AG04449 (cell line): Measurements from ENCODE around the gene KCNA5.

Experiments used
- CTCF ChIA-PET: fragments of 350-600 bp; formaldehyde crosslinking; extraction: SDS; loops from one replicate; lab custom pipeline; 2021; ENCODE audit warnings: antibody characterized with exemption; lab: Yijun Ruan, JAX
- POLR2A ChIA-PET: fragments of 400-600, 350-600 bp; formaldehyde crosslinking; extraction: SDS; loops from one replicate; lab custom pipeline; 2020; ENCODE audit warnings: antibody characterized with exemption, inconsistent platforms; lab: Yijun Ruan, JAX
- DNase-seq: peaks from one replicate; pipeline ENCODE4 v3.0.0-alpha.2; 2010; ENCODE audit warnings: low read depth, low spot score
- H3K4me3 ChIP-seq: 2 replicates; pipeline ENCODE4 v1.5.1; 2011; ENCODE audit warnings: low read depth, mild to moderate bottlenecking, control low read depth, low read length
- TF ChIP-seq, protein P1 (sequence below): IDR thresholded peaks from one replicate; pipeline ENCODE4 v1.5.1; 2011; ENCODE audit warnings: mild to moderate bottlenecking, moderate library complexity, low read length, control low read depth, inconsistent platforms; ENCODE audit not compliant: insufficient read depth; ENCODE audit errors: missing control alignments

KCNA5 gene

DNA sequence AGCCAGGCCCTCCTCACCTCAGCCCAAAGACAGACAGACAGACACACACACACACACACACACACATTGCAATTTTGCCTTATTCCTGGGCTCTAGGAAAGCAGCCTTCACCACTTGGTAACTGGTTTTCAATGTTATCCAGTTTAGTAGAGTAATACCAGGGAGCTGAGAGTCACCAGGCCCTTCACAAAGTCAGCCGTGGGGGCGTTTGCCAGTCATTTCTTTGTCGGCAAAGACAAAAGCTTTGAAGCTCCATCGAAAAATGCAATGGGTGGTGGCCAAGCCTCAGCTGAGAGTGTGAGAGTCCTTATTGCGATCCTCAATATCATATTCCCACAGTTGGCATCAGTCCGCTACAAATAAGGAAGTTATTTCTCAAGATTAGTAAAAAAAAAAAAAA, 8.1 kb upstream of the KCNA5 start:
- ChIA-PET CTCF (interaction anchor here (3.6 kb wide), 2 partner anchors 12 to 14 kb away, joined by 10 to 24 read pairs; no protein-coding TSS in a partner anchor), POLR2A (no interaction called here)
- no peak for DNase-seq
- no peak overlapping the region for H3K4me3 ChIP-seq
- TF ChIP-seq, protein P1, sequence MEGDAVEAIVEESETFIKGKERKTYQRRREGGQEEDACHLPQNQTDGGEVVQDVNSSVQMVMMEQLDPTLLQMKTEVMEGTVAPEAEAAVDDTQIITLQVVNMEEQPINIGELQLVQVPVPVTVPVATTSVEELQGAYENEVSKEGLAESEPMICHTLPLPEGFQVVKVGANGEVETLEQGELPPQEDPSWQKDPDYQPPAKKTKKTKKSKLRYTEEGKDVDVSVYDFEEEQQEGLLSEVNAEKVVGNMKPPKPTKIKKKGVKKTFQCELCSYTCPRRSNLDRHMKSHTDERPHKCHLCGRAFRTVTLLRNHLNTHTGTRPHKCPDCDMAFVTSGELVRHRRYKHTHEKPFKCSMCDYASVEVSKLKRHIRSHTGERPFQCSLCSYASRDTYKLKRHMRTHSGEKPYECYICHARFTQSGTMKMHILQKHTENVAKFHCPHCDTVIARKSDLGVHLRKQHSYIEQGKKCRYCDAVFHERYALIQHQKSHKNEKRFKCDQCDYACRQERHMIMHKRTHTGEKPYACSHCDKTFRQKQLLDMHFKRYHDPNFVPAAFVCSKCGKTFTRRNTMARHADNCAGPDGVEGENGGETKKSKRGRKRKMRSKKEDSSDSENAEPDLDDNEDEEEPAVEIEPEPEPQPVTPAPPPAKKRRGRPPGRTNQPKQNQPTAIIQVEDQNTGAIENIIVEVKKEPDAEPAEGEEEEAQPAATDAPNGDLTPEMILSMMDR = no peak

DNA sequence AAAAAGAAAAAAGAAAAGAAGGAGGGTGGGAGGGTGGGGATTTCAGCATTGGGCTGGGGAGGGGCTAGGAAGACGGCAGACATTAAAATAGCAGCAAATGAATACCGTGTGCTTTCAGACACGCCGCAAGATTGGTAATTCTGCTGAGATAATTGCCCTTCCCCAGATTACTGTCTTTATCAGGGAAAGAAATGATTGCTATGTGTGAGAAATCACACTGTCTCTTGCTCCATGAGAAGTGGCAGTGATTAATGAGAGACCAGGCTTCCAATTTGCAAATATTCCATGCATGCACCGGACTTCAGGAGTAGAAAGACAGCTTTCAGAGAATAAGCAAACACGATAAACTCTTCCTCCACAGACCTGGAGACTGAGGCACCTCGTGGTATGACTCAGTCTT, 7.6 kb upstream of the KCNA5 start:
- POLR2A ChIA-PET = no interaction called here
- CTCF ChIA-PET = interaction anchor here (1.3 to 3.6 kb wide), 3 partner anchors 12 to 181 kb away, joined by 4 to 24 read pairs (median 10); no protein-coding TSS in a partner anchor
- no peak for DNase-seq
- H3K4me3 ChIP-seq = no peak overlapping the region
- TF ChIP-seq, protein P1 = no peak

DNA sequence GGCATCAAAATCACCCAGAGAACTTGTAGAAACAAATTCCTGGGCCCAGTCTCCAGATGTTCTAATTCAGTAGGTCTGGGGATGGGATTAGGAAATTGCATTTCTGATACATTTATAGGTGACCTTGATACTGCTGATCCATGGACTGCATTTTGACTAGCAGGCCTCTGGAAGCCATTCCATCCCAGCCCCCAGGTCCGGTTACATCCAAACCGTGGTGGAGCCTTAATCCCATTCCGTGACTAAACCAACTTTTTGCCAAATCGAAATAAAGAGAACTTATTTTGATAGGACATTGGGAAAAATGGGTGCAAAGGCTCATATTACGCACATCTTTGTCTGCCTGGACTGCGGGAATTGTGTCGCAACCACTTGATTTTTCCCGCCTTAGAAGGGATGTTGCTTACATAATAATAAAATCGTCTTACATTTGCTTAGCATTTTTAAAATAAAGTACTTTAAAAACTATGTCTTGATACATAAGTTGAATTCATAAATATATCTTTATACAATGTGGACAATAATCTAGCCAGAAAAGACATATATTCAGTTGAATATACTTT, 5.8 kb upstream of the KCNA5 start:
- POLR2A ChIA-PET = no interaction called here
- CTCF ChIA-PET = interaction anchor here (1.2 kb wide), 1 partner anchor 14 kb away, joined by 4 read pairs; no protein-coding TSS in a partner anchor
- TF ChIP-seq, protein P1 = no peak
- DNase-seq = no peak
- no peak overlapping the region for H3K4me3 ChIP-seq

DNA sequence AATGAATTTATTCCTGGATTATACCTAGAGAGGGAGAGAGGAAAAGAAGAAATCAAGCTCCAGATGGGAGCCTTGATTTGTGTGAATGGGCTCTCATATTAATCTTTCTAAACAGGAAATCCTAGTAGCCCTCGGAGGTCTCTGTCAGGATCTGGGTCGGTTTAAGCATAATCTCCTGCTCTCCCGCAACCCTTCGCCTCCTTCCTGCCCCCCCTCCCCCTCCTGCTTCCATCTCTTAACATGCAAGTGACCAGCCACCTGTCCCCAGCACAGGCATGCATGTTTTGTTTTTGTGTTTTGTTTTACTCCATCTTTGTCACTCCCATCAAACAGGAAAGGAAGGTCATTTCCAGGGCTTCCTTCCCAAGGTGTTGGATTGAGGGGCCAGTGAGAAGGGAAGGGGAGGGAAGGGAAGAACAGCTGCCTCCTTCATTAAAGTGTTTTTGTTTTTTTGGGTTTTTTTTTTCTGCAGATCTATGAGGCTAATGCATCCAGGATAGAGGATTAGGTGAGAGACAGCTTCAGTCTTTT, 4.8 kb upstream of the KCNA5 start:
- ChIA-PET CTCF (interaction anchor here (0.7 kb wide), 1 partner anchor 9 kb away, joined by 3 read pairs; no protein-coding TSS in a partner anchor), POLR2A (no interaction called here)
- no peak overlapping the region for H3K4me3 ChIP-seq
- no peak for DNase-seq
- TF ChIP-seq, protein P1 = no peak

DNA sequence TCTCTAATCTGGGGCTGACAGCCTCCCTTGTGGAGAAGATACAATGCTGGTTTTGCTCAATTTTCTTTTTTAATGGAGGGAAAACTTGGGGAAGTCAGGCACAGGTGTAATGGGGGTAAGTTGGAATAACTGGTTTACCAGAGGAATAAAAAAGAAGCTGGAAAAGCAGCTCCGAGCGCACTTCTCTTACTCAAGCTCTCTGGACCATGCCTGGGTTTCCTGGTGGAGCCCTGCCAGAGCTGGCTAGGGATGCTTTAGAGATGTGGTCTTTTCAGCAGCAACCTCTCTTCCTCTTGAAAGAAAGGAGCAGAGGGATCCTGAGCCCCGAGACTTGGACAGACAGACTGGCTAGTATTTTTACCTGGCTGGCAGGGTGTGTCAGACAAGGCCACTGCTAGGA, 3.9 kb upstream of the KCNA5 start:
- TF ChIP-seq, protein P1 = no peak
- H3K4me3 ChIP-seq = no peak overlapping the region
- ChIA-PET POLR2A (no interaction called here), CTCF (no interaction called here)
- no peak for DNase-seq

DNA sequence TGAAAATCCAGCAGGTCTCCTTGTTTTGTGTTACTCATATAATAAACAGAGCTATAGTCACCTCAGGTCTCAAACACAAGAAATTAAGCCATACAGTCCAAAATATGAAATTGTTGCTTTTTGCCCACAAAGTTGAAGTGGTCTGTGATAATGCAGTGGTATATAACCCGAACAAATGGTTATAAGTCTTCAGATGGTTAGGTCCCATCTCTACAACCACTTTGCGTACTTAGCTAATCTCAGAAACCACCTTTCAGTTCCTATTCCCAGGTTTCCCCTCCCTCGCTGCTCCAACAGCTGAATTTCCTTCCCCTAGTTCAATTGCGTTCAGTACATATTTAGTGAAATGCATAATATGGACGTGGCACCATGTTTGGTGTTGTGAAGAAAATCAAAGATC, 3.3 kb upstream of the KCNA5 start:
- TF ChIP-seq, protein P1 = no peak
- CTCF ChIA-PET = no interaction called here
- no peak for DNase-seq
- POLR2A ChIA-PET = no interaction called here
- no peak overlapping the region for H3K4me3 ChIP-seq
